Dermis microvascular lymphatic vessel endothelial cell (primary cell): Measurements from ENCODE around the gene CLSTN2. TPM values are rescaled to one million over a fixed set of nuclear protein-coding genes. Genes with fewer than 3 reads are reported as not detected.

Experiments
- DNase-seq, 2 donors: peaks; one replicate each; pipeline versions ENCODE4 v3.0.0 to v3.0.0-alpha.2; 2010; ENCODE audit warnings: low read depth in 2 of 2
- total RNA-seq: library from RNA; depleted of rRNA; stranded (reverse); fragments of >200 nt; gene quantifications from 2 replicates; pipeline ENCODE4 v1.2.1, GENCODE V29; 2014

CLSTN2 gene
- total RNA-seq, 1 donor from 2014 or later = under 0.01 TPM

DNA sequence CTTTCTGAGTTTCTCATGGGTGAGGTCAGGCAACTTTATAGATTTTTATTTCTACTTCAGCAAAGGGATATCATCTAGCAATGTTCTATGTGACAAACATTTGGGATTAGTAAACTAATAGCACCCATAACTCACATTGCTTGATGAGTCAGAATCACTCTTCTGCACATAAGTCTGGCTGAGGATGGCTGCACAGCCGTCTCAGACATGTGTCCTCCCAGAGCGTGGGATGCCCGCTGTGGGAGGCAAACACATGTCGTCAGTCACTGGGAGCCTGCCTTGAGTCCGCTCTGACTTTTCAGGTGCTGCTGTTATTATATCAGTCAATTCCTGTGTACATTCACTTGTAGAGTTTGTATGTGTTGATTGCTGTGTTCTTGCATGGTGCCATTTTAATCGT is 512.2 kb downstream of the CLSTN2 start:
- DNase-seq = no peak

DNA sequence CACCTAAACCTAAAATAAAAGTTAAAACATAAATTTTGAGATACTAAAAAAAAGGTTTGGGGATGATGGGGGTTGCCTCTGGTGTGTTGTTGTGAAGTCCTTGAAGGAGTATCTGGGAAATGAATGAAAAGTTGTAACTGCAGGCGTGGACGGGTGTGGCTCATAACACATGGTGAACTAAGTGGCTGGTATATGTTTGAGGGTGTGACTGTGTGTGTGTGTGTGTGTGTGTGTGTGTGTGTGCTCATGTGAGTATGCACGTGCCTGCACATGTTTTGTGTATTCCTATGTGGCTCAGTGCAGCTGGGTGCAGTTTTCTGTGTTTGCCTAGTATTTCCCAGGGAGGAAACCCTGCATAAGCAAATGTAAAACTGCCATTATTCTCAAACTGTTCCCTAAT is 513.0 kb downstream of the CLSTN2 start:
- no peak for DNase-seq

DNA sequence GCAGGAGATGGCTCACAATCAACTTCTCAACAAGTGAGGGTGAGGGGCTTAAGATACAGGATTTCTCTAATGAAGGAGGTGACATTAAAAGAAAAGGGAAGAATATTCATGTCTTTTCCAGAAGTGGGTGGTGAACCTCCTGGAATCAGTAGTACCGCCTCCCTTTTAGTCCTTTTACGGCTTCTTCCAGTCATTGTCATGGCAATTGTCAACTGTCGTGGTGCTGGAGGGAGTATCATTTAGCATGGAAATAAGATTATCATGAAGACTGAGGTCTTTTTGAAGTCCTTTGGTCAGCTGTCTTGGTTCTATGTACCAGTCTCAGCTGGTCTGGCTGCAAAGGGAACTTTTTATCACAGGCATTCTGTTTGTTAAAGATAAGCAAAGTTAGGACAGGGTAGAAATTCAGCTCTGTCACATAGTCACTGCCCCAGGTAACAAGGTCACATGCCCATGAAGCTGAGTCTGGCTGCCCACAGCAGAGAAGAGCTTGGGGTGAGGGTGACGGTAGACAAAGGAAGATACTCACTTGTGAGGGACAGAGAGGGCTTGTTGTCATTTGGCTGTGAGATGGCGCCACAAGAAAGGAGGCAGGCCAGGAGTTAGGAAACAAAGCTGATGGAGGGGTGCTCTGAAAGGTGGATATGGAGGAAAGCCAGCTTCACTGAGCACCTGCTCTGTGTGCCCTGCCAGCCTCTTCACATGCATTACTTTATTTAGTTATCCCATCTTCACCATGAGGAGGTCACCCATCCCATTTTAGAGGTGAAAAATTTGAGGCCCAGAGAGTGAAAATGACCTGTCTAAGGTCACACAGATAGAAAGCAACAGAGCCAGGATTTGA is 514.6 kb downstream of the CLSTN2 start:
- DNase-seq = no peak

DNA sequence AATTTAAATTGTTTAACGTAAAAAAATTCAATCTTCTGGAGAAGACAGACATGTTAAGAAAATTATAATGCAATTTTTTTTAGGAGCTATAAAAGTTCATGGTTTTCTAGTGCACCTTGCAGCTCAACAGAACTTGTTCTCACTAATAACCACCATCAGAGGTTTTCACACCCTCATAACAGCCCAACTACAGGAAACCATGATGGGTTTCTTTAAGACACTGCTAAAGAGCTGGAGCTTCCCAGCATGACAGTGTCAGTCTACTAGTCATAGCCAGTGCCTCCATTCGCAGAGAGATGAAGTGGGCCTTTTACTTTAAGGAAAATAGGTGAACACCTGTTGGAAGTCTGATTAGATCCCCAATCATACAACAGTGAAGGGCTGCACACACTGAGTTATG is 518.8 kb downstream of the CLSTN2 start:
- DNase-seq = no peak

DNA sequence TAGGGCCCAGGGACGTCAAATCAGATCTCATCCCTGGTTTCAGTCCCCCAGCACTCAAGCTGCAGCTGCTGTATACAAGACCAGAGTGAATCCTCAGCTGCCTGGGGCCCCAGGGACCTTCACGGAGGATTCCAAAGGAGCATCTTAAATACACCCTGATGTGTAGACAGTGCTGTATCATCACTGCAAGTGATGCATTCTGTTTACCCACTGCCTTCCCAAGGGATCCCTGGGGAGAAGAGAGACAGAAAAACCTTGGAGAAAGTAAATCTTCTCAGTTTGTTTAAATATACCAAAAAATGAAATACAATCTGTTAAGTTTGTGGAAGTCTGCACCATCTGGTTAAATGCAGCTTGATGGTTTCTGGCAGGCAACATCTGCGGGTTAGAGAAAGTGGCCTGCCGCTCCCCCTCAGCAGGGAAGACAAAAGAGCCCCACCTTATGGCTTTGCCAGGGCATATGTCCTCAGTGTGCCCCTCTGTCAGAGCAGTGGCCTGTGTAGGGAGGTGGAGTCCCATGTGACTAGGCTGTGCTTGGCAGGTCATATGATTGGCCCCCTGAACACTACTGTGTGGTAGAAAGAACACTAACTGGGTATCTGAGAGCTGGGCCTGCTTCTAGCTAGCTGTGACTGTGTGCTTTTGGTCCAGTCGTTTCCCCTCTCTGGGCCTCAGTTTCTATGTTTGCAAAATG is 520.7 kb downstream of the CLSTN2 start:
- DNase-seq = no peak

DNA sequence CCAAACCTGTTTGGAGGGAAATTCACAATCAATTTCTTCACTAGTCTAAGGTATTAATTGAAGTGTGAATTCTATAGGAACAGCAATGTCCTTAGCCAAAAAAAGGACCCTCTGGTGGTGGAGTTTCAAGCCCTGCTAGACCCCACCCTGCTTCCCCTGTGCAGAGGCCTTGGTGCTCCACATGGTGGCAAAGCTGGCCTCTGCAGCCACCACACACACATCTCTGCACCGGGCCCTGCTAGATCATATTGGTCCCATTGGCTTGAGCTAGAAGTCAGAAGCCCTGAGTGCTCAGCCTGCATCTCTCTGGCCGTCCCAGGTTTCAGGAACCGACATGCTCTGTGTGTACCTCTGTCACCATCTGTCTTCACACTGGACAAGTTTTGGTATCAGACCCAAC is 522.0 kb downstream of the CLSTN2 start:
- no peak for DNase-seq

DNA sequence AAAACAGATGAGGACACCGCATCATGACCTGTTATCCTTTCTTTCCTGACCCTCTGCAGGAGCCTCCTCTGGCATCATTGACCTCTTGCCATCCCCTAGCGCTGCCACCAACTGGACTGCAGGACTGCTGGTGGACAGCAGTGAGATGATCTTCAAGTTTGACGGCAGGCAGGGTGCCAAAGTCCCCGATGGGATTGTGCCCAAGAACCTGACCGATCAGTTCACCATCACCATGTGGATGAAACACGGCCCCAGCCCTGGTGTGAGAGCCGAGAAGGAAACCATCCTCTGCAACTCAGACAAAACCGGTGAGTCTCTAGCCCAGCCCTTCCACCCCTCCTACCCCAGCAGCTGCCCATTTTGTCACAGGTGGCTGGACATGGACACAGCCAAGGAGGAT is 524.5 kb downstream of the CLSTN2 start:
- no peak for DNase-seq

DNA sequence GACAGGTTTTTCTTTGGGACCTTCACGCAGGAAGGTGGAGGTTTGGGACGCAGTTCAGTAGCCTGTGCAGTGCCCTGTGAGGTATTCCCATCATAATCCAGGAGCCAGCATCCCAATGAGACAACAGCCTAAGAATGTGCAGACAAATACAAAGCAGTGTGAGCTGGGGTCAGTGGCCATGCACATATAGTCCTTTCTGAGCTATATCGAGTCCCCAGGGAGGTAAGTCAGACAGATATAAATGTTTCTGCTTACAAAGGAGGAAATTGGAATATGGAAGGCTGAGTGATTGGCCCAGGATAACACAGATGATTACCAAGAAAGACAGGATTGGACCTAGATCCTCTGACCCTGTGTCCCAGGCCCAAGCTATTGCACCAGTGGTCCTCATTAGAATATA is 526.3 kb downstream of the CLSTN2 start:
- DNase-seq = no peak

DNA sequence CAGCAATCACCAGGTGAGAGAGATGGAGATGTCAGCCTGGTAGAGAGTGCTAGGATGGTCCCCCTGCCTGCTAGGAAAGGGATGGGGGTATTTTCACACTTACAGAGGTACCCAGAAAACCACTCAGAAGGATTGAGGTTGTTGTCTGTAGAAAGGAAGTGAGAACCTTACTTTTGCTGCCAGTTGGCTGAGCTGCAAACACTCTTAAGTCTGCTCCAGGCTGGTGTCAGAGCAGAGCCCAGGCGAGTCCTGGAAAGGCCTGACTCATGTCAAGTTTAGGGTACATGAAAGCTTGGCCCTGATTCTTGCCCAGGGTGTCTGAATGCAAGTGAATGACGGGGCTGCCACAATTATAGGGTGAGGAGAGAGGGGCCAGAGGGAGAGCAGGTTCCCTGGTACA is 528.4 kb downstream of the CLSTN2 start:
- no peak for DNase-seq

DNA sequence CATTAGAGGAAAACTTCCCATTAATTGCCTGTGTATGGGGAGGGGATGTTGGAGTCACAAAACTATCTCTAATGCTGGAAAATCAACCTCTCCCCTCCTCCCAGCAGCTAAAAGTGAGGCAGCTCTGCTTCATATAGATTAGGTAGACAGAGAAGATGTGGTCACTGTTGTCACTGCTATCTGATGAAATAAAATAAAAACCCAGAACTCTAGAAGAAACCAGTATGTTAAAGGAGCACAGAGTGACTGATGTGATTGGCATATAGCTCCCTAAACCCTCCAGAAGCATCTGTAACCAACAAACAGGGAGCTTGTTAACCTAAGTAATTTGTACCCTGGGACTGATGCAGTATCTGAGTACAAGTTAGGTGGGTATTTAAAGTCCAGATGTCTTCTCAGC is 531.0 kb downstream of the CLSTN2 start:
- no peak for DNase-seq

DNA sequence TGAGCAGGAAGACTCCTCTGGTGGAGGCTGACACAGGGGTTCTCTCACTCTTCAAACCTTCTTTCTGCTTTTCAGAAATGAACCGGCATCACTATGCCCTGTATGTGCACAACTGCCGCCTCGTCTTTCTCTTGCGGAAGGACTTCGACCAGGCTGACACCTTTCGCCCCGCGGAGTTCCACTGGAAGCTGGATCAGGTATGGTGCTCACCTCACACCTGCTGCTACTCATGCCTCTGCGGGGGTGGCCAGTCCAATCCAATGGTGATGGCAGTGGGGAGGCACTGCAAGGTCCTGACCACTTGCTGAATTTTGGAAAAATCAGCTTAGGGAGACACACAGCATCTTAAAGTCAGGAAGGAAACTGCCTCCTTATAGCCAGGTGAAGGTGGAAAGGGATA is 531.5 kb downstream of the CLSTN2 start:
- no peak for DNase-seq

DNA sequence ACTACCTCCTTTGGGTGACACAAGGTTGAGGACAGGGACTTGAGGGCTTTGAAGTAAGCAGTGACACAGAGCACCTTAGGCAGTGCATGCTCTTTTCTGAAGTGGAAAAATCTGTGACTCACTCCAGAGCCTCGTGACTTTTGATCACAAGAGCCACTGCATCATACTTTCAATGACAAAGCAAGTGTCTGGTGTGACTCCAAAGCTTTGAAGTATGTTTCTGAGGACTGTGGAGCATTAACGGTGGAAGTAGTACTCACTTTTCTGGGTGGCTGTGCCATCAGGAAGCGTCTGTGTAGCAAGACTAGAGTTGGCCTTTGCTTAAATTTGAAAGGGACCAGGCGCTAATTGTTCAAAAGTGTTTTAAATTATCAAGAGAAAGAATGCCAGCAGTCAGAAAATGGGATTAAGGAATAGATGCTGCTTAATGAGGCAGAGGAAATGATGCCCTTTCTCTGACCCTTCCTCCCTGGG is 532.2 kb downstream of the CLSTN2 start:
- DNase-seq = peak in 1 of 2 donors; percentile 2

DNA sequence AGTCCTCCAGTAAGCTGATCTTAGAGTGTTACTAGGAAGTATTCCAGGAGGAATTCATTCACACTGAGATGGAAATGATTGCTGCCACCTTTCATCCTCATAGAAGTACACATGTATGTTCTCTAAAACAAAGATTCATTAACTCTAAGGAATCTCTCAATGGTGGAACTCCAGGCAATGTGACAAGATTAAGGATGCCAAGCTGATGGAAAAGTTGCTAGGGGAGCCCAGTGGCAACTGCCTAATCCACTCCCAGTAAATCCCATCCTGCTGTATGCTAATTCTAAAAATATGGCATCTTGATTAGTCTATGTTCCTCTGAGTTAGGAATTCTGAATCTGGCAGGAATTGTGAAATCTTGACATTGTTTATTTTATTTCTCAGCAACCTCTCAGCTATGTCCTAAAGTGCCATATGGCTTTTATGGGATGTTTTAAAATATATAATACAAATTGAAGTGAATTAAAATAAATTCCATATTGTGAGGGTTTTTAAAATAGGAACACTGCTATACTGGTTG is 532.9 kb downstream of the CLSTN2 start:
- no peak for DNase-seq

DNA sequence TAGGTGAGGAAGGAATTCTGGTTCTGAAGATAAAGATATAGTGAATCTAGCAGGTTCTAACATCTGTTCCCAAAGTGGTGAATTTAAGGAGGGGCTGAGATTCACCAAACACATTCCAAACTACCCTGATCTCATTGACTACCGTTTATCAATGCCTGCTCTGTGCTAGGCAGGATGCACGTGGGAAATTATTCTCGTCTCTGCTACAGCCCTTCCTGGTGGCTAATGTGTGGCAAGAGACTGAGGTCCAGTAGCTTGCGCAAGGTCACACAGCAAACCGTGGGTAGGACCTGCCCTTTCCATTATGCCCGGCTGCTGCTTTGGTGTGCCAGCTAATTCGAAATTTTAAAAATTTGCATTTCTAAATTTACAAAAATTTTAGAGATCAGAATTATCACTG is 533.4 kb downstream of the CLSTN2 start:
- no peak for DNase-seq

DNA sequence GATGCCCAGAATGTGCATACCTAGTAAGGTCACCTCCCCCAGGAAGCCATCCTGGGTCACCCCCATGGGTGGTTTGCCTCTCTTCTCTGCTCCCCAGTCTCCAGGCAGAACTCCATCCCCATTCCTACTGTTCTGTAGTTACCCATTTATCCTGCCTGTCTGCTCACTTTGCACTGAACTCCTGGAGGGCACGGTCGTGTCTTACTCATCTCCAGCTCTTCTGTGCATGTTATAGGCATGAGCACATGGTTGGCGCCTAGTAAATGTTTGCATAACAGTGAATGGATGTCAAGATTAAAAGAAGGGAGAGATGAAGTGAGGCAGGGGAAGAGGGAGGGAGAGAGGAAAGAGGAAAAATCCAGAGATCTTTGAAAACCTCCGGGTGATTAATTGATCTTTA is 534.5 kb downstream of the CLSTN2 start:
- no peak for DNase-seq

DNA sequence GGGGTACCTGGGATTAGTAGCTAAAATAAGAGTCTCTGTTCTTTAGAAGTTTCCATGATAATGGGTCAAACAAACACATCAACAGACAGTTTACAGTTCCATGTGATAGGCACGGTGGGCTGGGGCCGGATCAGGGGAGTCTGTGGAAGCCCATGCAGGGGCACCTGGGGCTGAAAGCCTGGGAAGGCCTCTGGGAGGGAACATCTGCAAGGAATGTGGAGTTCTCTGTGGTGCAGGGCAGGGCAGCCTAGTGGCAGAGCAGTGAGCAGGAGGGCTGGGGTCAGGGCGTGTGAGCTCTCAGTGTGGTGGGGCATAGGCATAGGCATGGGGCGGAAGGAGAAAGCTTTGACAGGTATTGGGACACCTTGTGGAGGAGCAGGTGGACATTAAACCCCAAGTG is 535.2 kb downstream of the CLSTN2 start:
- DNase-seq = no peak

DNA sequence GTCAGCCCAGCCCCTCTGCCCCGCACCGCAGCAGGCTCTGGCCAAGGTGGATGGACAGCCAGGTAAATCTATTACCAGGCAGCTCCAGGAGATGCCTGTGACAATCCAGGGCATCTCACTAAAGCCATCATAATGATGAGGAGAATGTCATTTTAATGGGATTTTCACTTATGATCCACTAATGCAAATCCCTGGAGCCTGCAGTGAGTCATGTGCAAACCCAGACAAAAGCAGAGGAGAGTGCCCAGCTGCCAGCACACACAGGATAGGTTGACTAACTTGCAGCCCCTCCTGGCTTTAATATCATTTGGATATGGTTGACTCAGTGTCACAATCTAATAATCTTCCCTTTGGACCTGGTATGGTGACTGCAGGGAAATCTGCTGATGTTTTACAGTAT is 536.0 kb downstream of the CLSTN2 start:
- no peak for DNase-seq

DNA sequence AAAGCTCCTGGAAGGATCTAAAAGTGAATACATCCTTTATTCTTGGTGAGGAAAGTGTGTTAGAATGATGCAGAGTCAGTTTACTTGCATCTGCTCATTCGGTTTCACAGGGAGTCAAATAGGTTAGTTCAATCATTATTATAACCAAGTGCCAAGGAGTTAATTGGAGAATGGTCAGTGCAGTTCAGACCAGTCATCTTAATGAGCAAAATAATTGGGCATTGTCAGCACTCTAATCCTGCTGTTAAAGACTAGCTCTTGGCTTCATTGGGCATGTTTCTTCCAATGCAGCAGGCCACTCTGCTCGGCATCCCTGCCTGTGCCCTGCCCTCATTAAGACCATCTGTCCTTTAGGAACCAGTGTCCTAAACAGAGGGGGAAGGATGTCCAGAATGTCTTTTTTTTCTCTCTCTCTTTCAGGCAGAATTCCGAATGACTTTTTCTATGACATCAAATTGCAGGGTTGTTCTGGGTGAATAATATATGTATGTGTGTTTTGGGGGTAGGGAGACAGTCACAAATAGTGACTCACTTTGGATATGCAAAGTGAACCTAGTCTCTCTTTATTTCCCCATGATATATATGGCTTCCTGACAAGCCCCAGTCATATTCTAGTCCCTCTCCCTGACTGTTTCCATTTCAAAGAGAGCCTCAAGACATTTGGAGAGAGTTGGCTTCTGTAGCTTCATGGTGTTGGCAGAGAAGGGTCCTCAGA is 537.5 kb downstream of the CLSTN2 start:
- no peak for DNase-seq

DNA sequence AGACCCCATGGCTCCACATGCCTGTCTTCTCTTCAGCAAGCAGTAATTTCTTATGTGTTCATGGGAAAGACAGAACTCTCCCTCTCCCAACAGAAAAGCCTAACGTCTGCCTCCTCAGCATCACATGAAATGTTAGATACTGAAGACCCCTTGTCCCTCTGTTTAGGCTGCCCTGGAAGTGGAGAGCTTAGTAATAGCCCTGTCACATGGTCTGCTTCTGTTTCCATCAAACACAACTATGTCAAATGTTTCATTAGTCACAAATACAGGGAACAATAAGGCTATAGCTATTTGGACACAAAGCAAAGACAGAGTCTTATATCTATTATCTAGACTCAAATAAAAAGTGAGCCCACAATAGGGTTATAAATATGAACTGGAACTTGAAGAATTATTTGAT is 552.6 kb downstream of the CLSTN2 start:
- DNase-seq = no peak

DNA sequence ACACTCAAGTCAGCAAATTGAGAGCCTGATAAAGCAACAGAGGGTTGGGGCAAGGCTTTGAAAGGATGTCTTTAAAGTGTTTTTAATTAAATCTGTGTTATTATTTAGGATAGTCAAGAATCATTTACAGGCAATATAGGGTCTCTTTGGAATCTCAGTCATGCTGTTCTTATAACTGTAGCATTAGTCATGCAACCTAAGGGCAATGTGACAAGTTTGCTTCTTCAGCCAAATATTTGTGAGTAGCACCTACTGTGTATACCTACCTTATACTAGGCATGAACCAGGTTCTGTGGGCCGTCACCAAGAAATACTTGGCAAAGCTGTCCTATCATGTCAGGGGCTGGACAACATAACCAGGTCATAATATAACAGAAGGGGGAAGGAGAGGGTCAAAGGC is 558.3 kb downstream of the CLSTN2 start:
- no peak for DNase-seq

DNA sequence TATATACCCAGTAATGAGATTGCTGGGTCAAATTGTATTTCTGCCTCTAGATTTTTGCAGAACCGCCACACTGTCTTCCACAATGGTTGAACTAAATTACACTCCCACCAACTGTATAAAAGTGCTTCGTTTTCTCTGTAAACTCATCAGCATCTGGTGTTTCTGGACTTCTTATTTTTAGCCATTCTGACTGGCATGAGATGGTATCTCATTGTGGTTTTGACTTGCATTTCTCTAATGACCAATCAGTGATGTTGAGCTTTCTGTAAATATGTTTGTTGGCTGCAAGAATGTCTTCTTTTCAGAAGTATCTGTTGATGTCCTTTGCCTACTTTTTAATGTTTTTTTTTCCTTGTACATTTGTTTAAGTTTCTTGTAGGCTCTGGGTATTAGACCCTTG is 560.0 kb downstream of the CLSTN2 start:
- DNase-seq = no peak

DNA sequence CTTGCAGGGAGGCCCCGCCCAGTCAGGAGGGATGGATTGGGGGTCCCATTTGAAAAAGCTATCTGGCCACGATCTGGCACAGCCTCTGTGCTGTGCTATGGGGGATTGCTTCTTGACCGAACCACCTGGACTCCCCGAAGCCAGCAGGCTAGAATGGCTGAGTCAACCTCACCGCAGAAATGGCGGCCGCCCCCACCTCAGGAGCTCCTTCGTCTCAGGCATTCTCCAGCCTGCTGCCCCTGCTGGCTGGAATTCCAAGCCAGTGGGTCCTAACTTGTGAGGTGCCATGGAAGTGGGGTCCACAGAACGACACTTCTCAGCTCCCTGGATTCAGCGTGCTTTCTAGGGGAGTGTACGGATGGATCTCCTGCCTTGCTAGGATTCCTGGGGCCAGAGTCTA is 562.3 kb downstream of the CLSTN2 start:
- no peak for DNase-seq
